GM12801 (cell line): ENCODE data around the gene BEND6.

Experiments used
- TF ChIP-seq, protein P1 (sequence below): IDR thresholded peaks from one replicate; pipeline ENCODE4 v1.5.1; 2011; ENCODE audit warnings: control low read depth; ENCODE audit not compliant: insufficient read length; ENCODE audit errors: extremely low read depth

Gene BEND6

DNA sequence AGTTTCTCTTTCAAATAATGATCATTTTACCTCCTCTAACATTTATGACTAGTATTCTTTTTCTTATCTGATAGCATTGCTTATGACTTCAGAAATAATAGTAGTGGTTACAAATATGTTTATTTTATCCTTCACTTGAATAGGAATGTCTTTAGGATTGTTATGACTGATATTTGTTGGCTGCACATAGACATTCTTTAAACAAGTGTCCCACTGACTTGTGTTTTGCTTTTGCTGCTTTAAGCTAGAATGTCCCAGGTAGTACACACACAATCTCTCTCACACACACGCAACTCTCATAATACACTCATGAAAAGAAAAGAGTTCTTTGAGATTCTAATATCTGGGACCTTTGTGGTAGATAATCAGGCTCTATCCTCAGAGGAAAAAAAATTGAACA is 113.2 kb downstream of the BEND6 start:
- TF ChIP-seq, protein P1, sequence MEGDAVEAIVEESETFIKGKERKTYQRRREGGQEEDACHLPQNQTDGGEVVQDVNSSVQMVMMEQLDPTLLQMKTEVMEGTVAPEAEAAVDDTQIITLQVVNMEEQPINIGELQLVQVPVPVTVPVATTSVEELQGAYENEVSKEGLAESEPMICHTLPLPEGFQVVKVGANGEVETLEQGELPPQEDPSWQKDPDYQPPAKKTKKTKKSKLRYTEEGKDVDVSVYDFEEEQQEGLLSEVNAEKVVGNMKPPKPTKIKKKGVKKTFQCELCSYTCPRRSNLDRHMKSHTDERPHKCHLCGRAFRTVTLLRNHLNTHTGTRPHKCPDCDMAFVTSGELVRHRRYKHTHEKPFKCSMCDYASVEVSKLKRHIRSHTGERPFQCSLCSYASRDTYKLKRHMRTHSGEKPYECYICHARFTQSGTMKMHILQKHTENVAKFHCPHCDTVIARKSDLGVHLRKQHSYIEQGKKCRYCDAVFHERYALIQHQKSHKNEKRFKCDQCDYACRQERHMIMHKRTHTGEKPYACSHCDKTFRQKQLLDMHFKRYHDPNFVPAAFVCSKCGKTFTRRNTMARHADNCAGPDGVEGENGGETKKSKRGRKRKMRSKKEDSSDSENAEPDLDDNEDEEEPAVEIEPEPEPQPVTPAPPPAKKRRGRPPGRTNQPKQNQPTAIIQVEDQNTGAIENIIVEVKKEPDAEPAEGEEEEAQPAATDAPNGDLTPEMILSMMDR, result no peak

- TF ChIP-seq, protein P1, result no peak
These were observed 114.3 kb downstream of the BEND6 start for GRCh38 chr6:57069228-57069627.

- TF ChIP-seq, protein P1, result no peak
These were observed 115.0 kb downstream of the BEND6 start for GRCh38 chr6:57069920-57070331.

- TF ChIP-seq, protein P1, result no peak
These were observed 117.2 kb downstream of the BEND6 start for GRCh38 chr6:57072108-57072507.

GRCh38 chr6:57074383-57074782 is 119.5 kb downstream of the BEND6 start:
- TF ChIP-seq, protein P1, result no peak

GRCh38 chr6:57075092-57075491 is 120.2 kb downstream of the BEND6 start:
- TF ChIP-seq, protein P1, result no peak
